Middle frontal gyrus (tissue), 1 donor: ENCODE data around the gene KCNE5.
"Not testable (repeated sequence)": the region's sequence is repeated elsewhere in the genome, so short reads cannot be mapped to it uniquely, and the experiment has no call there.

Experiments used
- DNase-seq: peaks from one replicate; pipeline ENCODE4 v3.0.0-alpha.2; 2015; ENCODE audit warnings: low spot score; ENCODE audit errors: extremely low spot score

KCNE5 gene, protein sequence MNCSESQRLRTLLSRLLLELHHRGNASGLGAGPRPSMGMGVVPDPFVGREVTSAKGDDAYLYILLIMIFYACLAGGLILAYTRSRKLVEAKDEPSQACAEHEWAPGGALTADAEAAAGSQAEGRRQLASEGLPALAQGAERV

DNA sequence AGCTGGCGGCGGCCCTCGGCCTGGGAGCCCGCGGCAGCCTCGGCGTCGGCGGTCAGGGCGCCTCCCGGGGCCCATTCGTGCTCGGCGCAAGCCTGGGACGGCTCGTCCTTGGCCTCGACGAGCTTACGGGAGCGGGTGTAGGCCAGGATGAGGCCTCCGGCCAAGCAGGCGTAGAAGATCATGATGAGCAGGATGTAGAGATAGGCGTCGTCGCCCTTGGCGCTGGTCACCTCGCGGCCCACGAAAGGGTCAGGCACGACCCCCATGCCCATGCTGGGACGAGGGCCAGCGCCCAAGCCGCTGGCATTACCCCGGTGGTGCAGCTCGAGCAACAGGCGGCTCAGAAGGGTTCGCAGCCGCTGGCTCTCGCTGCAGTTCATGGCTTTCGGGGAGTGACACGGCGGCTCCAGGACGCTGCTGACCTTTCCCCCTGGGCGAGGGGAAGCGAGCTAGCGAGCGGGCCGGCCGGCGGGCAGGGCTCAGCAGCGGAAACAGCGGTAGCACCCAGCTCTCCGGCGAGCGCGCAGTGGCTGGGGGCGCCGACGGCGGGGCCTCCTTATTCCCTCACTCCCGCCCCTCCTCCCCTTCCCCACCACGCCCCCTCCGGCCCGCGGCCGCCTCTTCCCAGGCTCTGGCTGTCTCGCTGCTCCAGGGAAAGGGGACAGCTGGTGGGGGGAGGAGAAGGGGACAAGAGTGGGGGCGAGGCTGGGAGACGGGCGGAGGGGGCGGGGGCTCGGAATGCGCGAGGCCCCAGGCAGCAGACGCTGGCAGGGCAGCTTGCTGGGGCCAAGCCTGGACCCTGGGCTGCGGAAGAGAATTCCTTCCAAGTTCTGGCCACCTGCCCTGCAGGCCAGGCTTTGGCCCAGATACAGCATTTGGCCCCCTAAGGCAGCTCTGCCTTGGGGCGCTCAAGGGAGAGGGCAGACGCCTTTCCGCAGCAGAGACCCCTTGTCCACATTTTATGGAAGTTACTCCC is at the start of gene KCNE5:
Gene KCNE5, minus strand, starts transcription at position 532 of the 976 bp plus-strand sequence. Its CDS starts 152 bp downstream, at position 380.
- DNase-seq: no peak

DNA sequence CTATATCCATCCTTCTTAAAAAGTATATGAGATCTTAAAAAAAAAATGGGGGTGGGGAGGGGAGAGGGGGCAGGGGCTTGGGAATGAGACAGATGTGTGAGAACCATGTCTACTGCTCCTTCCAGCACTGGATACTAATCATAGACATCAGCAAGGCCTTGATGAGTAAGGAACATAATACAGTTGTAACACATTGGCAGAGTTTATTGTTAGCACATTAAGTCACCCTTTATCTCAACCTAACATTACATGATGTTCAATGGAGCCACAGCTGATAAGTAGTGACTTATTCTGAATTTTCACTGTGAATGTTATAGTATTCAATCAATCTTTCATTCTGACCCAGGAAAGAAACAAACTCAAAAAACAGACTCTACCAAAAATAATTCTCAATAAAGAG is 47.3 kb upstream of the KCNE5 start:
- no peak for DNase-seq

GRCh38 chrX:109671170-109671569 is 46.2 kb upstream of the KCNE5 start:
- DNase-seq: not testable (repeated sequence)

GRCh38 chrX:109667986-109668385 is 43.0 kb upstream of the KCNE5 start:
- no peak for DNase-seq

DNA sequence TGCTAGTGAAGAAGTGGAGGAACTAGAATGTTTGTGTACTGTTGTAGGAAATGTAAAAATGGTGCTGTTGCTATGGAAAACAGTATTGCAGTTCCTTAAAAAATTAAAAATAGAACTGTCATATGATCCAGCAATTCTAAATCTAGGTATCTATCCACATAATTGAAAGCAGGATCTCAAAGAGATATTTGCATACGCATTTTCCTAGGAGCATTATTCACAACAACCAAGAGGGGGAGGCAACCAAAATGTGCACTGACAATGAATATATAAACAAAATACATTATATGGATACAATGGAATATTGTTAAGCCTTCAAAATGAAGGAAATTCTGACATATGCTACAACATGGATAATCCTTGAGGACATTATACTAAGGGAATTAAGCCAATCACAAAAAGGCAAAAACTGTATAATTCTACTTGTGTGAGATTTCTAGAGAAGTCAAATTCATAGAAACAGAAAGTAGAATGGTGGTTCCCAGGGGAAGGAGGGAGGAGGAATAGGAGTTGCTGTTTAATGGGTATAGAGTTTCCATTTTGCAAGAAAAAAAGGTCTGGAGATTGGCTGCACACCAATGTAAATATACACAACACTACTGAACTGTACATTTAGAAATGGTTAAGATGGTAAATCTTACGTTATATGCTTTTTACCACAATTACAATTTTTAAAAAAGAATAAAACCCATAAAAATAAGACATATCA is 35.6 kb upstream of the KCNE5 start:
- DNase-seq: no peak

DNA sequence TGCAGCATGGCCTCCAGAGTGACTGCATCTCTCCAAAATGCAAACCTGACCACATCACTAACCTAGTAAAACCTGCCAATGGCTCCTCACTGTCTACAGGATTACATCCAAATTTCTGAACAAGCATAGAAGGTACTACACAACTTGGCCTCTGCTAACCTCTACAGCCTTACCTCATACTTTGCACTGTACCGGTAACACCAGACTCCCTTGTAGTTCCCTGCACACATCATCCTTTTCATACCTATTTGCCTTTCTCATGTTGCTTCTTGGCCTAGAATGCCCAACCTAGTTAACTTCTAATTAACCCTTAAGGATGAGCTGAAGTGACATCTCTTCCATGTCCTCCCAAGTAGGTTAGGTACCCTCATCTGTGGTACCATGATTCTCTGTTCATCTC is 33.4 kb upstream of the KCNE5 start:
- DNase-seq: no peak

GRCh38 chrX:109657364-109657763 is 32.4 kb upstream of the KCNE5 start:
- not testable (repeated sequence) for DNase-seq

DNA sequence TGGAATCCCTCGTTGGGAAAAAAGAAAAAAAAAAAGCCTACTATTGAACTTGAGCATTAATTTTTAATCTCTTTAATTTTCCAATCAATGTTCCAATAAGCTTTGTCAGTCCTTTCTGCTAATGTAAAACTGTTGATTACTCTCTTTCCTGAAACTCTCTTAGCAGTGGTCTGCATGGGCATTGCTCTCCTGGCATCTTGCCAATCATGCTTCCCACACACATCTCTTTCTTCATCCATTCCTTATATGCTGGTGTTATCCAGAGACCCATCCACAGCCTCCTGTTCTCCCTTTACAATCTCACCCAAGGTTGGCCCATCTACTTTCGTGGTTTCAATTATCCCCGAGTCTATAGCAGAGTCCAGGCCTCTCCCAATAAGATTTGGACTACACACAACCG is 31.8 kb upstream of the KCNE5 start:
- no peak for DNase-seq

- DNase-seq: no peak
Measured at GRCh38 chrX:109655502-109656201, 30.7 kb upstream of the KCNE5 start.

DNA sequence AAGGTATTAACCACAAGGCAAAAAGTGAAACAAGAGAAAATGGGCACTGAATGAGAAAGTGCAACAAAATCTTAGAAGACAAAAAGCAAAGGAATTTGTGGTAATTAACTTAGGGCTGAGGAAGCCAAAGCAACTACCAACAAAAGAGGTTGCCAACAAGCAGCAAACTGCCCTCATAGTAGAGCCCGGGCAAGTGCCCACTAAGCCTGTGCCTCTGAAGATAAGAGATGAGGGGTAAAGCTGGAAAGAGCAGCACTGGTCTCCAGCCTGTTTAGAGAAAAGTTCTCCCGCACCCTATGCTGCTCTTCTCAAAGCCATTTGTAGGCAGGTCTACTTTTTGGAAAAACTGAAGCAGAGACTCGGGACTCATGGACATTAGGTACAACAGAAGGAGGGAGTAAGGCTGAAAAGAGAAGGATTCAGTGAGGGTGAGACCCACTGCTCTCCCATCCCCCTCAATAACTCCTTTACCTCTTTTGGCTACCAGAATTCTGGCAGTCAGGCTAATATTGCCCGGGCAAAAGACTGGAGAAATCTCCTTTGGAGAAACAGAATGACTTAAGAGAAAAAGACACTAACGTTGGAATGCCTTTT is 29.6 kb upstream of the KCNE5 start:
- no peak for DNase-seq

GRCh38 chrX:109644671-109645070 is 19.7 kb upstream of the KCNE5 start:
- DNase-seq: not testable (repeated sequence)

GRCh38 chrX:109643687-109644086 is 18.7 kb upstream of the KCNE5 start:
- no peak for DNase-seq

DNA sequence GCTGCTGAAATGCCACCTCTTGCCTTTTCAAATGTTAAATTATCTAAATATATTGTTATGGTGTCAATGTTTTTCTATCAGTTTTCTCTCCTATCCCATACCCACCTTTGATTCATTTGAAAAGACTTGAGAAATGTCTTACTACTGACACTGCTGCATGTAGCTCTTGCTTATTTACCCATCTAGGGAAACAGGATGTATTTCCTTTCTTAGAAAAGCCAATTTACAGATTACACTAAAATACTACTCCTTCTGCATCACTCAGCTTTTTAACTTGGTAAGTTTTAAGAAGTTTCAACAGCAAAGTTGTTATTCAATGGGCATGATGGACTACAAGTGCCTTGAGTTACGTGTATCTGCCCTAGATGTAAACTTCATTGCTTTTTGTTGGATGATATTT is 13.2 kb upstream of the KCNE5 start:
- no peak for DNase-seq

- DNase-seq: not testable (repeated sequence)
Measured at GRCh38 chrX:109637477-109637876, 12.5 kb upstream of the KCNE5 start.

DNA sequence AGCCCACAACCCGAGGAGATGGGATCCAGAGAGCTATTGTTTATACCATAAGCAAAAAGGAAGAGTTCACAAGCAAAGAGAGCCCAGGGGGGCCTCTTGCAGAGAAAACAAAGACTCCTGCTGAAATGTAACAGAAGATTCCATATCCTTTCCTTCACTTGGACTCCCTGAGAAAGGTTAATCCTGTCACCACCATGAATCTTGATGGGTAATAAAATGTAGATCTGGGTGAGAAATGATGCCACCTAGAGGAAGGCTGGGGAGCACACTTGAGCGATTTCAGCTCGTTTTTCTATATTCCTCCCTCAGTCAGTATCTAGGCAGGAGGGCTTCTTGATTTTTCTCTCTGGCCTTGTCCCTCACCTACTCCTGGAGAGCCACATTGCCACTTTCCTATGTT is 10.2 kb upstream of the KCNE5 start:
- DNase-seq: no peak

DNA sequence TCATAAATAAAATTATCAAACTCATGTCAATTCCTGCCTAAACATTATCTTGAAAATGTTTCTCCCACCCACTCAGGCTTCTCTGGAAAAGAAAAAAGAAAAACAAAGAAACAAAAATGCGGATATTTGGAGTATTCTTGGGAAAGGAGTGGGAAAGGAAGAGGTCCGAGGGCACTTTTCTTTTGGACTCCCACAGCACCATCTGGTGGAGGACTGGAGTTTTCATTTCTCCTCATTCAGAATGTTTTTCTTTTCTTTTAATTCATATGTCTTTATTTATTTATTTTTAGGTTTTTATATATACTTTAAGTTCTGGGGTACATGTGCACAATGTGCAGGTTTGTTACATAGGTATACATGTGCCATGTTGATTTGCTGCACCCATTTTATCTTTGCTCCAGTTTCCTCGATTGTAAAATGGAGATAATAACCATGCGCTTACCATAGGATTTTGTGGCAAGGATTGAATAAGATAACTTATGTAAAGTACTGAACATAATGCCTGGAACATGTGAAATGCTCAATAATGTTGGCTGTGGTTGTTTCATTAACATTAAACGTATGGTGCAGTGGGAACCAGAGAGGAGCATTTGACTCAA is 8.0 kb upstream of the KCNE5 start:
- no peak for DNase-seq

GRCh38 chrX:109629310-109629709 is 4.3 kb upstream of the KCNE5 start:
- DNase-seq: no peak

- no peak for DNase-seq
Measured at GRCh38 chrX:109626637-109627036, 1.7 kb upstream of the KCNE5 start.

DNA sequence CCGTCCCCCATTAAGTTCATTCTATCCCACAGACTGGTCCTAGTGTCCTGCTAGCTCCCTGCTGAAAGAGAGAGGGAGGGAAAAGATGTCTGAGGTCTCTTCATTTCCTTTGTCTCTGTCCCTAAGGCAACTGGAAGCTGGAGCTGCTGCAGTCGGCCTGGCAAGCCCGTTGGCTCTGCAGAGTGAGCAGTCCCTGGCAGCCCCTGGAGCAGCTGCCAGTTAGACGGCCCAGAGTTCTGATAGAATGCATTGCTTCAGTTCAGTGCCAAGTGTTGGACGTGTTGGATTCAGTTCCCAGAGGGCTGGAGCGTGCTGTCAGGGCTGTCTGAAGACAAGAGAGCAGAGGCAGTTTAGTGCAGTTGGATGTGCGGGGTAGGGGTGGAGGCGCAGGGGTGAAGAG is 975 bp downstream of the KCNE5 start:
- no peak for DNase-seq

- no peak for DNase-seq
Measured at GRCh38 chrX:109622270-109622669, 2.7 kb downstream of the KCNE5 start.

DNA sequence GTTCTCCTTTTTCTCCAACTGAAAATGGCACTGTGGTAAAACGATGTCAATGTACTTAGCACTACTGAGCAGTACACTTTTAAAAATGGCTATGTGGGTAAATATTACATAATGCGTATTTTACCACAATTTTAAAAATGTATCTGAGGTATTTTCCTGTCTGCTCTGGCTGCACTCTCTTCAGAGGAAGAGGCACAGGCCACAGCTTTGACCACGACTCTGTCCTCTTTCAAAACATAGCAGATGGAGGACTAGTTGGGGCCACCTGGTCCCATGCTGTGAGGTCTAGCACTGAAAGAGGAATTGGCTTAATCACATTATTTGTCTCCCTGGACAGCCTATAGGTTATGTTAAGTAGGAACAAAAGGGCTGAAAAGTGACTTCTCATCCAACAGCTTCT is 5.2 kb downstream of the KCNE5 start:
- DNase-seq: no peak
